ENCODE data around the gene MICAL2. TPM values are rescaled to one million over a fixed set of nuclear protein-coding genes. Genes with fewer than 3 reads are reported as not detected.
A peak's percentile ranks its signal among the peaks of the same experiment; 100 is the strongest.

The MICAL2 gene
- total RNA-seq, 6 experiments from 2014 or later = 17.0 to 50.7 (median 35.9) TPM

DNA sequence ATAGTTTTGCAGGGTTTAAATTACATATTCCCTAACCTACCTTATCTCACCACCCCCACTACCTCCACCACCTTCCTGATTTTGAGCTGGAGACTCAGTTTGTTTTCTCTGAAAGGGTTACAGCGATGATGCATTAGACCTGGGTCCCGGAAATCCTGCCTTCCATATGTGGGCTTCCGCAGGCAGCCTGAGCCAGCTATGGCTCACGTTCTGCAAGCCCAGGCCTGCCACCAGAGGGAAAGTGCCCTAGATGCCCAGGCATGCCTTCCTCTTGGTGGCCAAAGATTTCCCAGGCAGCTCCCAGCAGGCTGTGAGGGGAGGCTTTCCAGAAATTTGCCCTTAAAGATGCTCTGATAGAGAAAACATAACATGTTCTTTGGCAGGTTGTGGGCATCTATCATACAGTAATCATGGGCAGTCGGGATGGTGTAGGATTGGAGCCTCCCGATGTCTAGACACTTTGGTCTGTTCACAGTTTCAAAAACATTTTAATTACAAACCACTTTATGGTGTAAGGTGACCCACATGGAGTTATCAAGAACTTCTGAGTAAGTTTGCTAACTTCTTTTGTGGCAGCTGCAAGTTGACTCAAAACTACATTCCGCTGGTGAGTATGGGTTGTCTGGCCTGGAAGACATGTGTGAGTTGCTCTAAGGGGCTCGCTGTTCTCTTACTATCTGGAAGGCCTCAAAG lies 79.3 kb downstream of the MICAL2 start:
- Histone ChIP-seq H3K27me3 (no peaks in the 10 kb centered on the region), H3K9me3 (no peaks in the 10 kb centered on the region), H3K36me3 (no peaks in the 10 kb centered on the region), H3K27ac (no peak overlapping the region), H3K4me3 (no peak overlapping the region), H3K4me1 (no peaks in the 10 kb centered on the region)
- intact Hi-C loops (cut with DNase I) = no loop called here
- WGBS (ENCODE audit: insufficient coverage, low coverage, low lambda C conversion rate, missing lambda C conversion rate) = 92% methylated on average over 7 of the region's 8 CpGs
- no peak for DNase-seq
- no peak for ATAC-seq
- TF ChIP-seq, protein P1, sequence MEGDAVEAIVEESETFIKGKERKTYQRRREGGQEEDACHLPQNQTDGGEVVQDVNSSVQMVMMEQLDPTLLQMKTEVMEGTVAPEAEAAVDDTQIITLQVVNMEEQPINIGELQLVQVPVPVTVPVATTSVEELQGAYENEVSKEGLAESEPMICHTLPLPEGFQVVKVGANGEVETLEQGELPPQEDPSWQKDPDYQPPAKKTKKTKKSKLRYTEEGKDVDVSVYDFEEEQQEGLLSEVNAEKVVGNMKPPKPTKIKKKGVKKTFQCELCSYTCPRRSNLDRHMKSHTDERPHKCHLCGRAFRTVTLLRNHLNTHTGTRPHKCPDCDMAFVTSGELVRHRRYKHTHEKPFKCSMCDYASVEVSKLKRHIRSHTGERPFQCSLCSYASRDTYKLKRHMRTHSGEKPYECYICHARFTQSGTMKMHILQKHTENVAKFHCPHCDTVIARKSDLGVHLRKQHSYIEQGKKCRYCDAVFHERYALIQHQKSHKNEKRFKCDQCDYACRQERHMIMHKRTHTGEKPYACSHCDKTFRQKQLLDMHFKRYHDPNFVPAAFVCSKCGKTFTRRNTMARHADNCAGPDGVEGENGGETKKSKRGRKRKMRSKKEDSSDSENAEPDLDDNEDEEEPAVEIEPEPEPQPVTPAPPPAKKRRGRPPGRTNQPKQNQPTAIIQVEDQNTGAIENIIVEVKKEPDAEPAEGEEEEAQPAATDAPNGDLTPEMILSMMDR (IDR thresholded peaks at IDR 0.05) = no peak
- no peak for TF ChIP-seq POLR2A (IDR thresholded peaks at IDR 0.05)

- no peak for TF ChIP-seq POLR2A (IDR thresholded peaks at IDR 0.05)
- TF ChIP-seq, protein P1 (IDR thresholded peaks at IDR 0.05) = no peak
- Histone ChIP-seq H3K27ac (no peak overlapping the region), H3K4me1 (no peaks in the 10 kb centered on the region), H3K36me3 (no peaks in the 10 kb centered on the region), H3K9me3 (no peaks in the 10 kb centered on the region), H3K27me3 (no peaks in the 10 kb centered on the region), H3K4me3 (no peak overlapping the region)
- DNase-seq (no peak), ATAC-seq (no peak)
- intact Hi-C loops (cut with DNase I) = no loop called here
These were observed 80.1 kb downstream of the MICAL2 start for GRCh38 chr11:12190511-12190910.

- ATAC-seq = peak in 1 of 4 donors; percentile 18
- H3K27ac ChIP-seq = no peak overlapping the region
- no peak for TF ChIP-seq POLR2A (IDR thresholded peaks at IDR 0.05)
- TF ChIP-seq, protein P1 (IDR thresholded peaks at IDR 0.05) = no peak
These were observed 82.6 kb downstream of the MICAL2 start for GRCh38 chr11:12192794-12193514.

DNA sequence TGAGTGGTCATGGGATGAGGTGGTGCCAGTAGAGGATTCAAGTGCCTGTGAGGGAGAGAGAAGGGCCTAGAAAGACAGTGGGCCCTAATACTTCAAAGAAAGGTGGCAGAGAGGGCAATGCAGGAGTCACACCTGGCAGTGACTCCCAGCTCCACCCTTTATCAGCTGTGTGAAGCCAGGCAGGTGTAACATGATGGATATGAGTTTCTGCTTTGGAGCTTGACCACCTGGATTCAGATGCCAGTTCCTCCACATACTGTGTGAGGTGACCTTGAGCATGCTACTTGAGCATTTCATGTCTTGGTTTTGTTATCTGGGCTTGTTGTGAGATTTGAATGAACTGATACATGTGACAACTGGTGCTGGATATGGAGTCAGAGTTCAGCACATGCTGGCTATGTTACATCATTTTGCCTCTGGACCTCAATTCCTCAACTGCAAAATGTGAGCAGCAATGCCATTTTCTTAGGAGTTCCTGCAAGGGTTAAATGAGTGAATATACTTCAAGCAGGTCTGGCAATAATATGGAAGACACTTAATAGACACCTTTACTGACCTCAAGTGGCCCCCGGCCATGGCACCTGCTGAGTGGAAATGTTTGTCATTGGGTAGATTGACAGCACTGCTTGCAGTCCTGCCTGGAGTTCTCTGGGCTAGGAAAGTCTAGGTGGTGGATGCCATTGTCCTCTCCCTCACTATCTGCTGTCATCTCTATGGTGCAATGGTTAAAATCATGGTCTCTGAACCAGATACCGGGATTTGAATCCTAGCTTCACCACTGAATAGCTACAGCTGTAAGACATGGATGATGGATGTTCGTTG lies 83.3 kb downstream of the MICAL2 start:
- no peak for DNase-seq
- intact Hi-C loops (cut with DNase I) = no loop called here

More at GRCh38 chr11:12192794-12193514, 82.6 kb downstream of the MICAL2 start:
- Histone ChIP-seq H3K4me1 (peaks cover 0 to 2% (median 0%) of the 10 kb centered on the region in 4 donors), H3K9me3 (no peaks in the 10 kb centered on the region), H3K27me3 (no peaks in the 10 kb centered on the region), H3K36me3 (no peaks in the 10 kb centered on the region), H3K4me3 (no peak overlapping the region)
- WGBS (ENCODE audit: insufficient coverage, low coverage, low lambda C conversion rate, missing lambda C conversion rate) = 95% methylated on average over 6 of the region's 8 CpGs
- intact Hi-C loops (cut with DNase I) = no loop called here
- DNase-seq = no peak

More for the DNA sequence above, 83.3 kb downstream of the MICAL2 start:
- no peak for TF ChIP-seq POLR2A (IDR thresholded peaks at IDR 0.05)
- TF ChIP-seq, protein P1 (IDR thresholded peaks at IDR 0.05) = no peak
- WGBS (ENCODE audit: insufficient coverage, low coverage, low lambda C conversion rate, missing lambda C conversion rate) = 96% methylated on average over 3 of the region's 3 CpGs
- Histone ChIP-seq H3K4me3 (no peak overlapping the region), H3K27me3 (no peaks in the 10 kb centered on the region), H3K4me1 (peaks cover 0 to 4% (median 0%) of the 10 kb centered on the region in 4 donors), H3K36me3 (no peaks in the 10 kb centered on the region), H3K9me3 (no peaks in the 10 kb centered on the region), H3K27ac (no peak overlapping the region)
- no peak for ATAC-seq
